Omental fat pad (tissue), 4 donors: ENCODE data around the gene ADAMTS17. TPM values are rescaled to one million over a fixed set of nuclear protein-coding genes. Genes with fewer than 3 reads are reported as not detected.

Source experiments
- ATAC-seq: fragments of 150-250 bp; one replicate; pipeline ENCODE4 v1.9.1; 2016; ENCODE audit warnings: mild to moderate bottlenecking, moderate library complexity; ENCODE audit not compliant: low FRiP score
- DNase-seq: peaks from one replicate; pipeline ENCODE4 v3.0.0-alpha.2; 2019; ENCODE audit warnings: low spot score
- total RNA-seq, 4 donors: library from RNA; depleted of rRNA; stranded (reverse); fragments of >200 nt; gene quantifications; one replicate each; pipeline ENCODE4 v1.1.0, GENCODE V29; 2016
- TF ChIP-seq, protein P1 (sequence below), 3 donors: fragments of 450-650 bp; IDR thresholded peaks; one replicate each; pipeline ENCODE4 v1.5.1; 2016 to 2017; ENCODE audit warnings: antibody characterized with exemption in 3 of 3, mild to moderate bottlenecking in 3 of 3, moderate library complexity in 2 of 3

ADAMTS17 gene
- total RNA-seq, 4 donors from 2014 or later: 1.6 to 10.7 (median 5.7) TPM

GRCh38 chr15:100129677-100130076, 212.1 kb downstream of the ADAMTS17 start:
- no peak for DNase-seq
- TF ChIP-seq, protein P1, sequence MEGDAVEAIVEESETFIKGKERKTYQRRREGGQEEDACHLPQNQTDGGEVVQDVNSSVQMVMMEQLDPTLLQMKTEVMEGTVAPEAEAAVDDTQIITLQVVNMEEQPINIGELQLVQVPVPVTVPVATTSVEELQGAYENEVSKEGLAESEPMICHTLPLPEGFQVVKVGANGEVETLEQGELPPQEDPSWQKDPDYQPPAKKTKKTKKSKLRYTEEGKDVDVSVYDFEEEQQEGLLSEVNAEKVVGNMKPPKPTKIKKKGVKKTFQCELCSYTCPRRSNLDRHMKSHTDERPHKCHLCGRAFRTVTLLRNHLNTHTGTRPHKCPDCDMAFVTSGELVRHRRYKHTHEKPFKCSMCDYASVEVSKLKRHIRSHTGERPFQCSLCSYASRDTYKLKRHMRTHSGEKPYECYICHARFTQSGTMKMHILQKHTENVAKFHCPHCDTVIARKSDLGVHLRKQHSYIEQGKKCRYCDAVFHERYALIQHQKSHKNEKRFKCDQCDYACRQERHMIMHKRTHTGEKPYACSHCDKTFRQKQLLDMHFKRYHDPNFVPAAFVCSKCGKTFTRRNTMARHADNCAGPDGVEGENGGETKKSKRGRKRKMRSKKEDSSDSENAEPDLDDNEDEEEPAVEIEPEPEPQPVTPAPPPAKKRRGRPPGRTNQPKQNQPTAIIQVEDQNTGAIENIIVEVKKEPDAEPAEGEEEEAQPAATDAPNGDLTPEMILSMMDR (IDR thresholded peaks at IDR 0.05): no peak
- no peak for ATAC-seq

DNA sequence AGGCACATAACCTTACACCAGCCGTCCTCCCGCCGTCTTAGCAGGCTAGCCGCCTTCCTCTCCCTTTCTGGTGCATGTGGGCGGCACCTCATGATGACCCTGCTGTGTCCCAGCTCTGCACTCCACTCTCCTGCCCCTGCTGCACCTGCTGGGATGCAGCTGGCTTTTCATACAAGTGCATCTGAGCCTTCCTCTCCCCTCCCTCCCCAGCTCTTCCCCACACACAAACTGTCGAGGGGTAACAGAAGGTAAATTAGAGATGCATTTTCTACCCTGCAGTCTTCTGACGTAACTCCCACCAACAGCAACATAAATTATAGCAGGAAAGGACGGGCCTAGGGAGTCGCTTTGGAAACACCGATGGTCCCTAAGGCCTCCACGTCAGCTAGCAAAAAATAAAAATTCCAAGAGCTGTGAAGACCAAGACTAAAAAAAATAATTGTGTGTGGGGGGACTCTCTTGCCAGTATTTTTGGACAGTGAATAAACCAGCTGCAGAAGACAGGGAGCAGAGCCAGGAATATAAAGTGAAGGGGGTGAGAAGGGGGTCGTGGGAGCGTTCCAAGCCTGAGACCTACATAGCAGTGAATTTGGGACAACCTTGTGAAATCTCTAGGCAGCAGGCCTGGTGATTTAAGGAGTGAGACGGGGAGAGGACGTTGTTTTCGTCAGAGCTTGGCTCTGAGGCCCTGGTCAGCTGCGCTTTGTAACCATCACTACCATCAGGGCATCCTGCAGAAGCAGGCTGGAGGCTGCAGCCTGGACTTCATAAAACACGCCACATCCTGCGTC, 216.2 kb downstream of the ADAMTS17 start:
- TF ChIP-seq, protein P1 (IDR thresholded peaks at IDR 0.05): no peak
- peak; percentile 75 for ATAC-seq
- no peak for DNase-seq

DNA sequence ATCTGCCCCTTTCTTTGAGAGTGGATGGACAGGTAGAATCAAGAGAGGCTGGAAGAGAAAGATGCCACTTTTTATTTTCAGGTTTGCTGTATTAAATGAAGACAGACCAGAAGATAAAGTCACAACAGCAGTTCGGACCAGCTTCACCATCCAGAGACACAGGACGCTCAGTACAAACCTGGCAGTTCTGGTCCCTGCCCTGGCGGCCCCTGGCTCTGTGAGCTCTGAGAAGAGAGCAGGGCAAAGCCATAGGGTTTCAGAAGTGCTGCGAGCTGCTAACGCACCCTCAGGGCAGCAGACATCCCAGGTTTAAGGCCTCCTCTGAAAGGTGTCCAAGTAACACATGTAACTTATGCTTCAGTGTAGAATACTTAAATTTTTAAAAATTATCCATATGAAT, 216.8 kb downstream of the ADAMTS17 start:
- DNase-seq (no peak), ATAC-seq (no peak)
- TF ChIP-seq, protein P1 (IDR thresholded peaks at IDR 0.05): no peak

DNA sequence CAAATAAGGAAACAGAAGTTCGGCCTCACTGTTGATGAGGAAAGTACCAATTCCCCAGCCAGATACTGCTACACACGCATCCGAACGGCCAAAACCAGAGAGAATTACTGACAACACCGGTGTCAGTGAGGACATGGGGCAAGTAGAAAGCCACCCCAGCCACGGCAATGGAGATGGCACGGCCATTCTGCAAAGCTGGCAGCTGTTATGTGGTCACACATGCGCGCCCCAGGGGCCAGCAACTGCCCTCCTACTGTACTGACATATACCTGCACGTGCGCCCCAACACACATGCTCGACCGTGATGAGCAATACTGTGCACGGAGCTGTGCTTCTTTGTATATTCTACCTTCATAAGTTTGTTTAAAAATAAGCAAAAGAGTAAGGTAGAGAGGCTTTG, 217.4 kb downstream of the ADAMTS17 start:
- TF ChIP-seq, protein P1 (IDR thresholded peaks at IDR 0.05): no peak
- DNase-seq: no peak
- ATAC-seq: no peak

- TF ChIP-seq, protein P1 (IDR thresholded peaks at IDR 0.05): no peak
- DNase-seq: no peak
- no peak for ATAC-seq
Observed at GRCh38 chr15:100123611-100124010, 218.2 kb downstream of the ADAMTS17 start.

GRCh38 chr15:100121285-100121684, 220.5 kb downstream of the ADAMTS17 start:
- ATAC-seq: no peak
- no peak for DNase-seq
- TF ChIP-seq, protein P1 (IDR thresholded peaks at IDR 0.05): no peak

- no peak for DNase-seq
- ATAC-seq: no peak
- TF ChIP-seq, protein P1 (IDR thresholded peaks at IDR 0.05): no peak
Observed at GRCh38 chr15:100120111-100120510, 221.7 kb downstream of the ADAMTS17 start.
